Hematopoietic multipotent progenitor cell treated with erythropoietin and hydrocortisone succinate and interleukin-3 and kit ligand, for 6 days (in vitro differentiated cells): ENCODE data around the gene TTC28.

ENCODE experiments used
- DNase-seq: peaks from one replicate; pipeline ENCODE4 v3.0.0-alpha.2; 2015

TTC28 gene

GRCh38 chr22:28346308-28346707 is 333.3 kb downstream of the TTC28 start:
- DNase-seq: no peak

GRCh38 chr22:28344918-28345703 is 334.5 kb downstream of the TTC28 start:
- DNase-seq: no peak

- no peak for DNase-seq
Observed at GRCh38 chr22:28341001-28341400, 338.6 kb downstream of the TTC28 start.

- no peak for DNase-seq
Observed at GRCh38 chr22:28333088-28333487, 346.6 kb downstream of the TTC28 start.

GRCh38 chr22:28332410-28332809 is 347.2 kb downstream of the TTC28 start:
- DNase-seq: no peak

GRCh38 chr22:28331695-28332094 is 347.9 kb downstream of the TTC28 start:
- DNase-seq: no peak

GRCh38 chr22:28329186-28330073 is 350.2 kb downstream of the TTC28 start:
- DNase-seq: peak; percentile 60

GRCh38 chr22:28328756-28329155 is 350.9 kb downstream of the TTC28 start:
- DNase-seq: no peak

- DNase-seq: peak; percentile 72
Observed at GRCh38 chr22:28316014-28316413, 363.6 kb downstream of the TTC28 start.

- no peak for DNase-seq
Observed at GRCh38 chr22:28314959-28315358, 364.7 kb downstream of the TTC28 start.

- no peak for DNase-seq
Observed at GRCh38 chr22:28310299-28310698, 369.3 kb downstream of the TTC28 start.

GRCh38 chr22:28299753-28300152 is 379.9 kb downstream of the TTC28 start:
- no peak for DNase-seq

- no peak for DNase-seq
Observed at GRCh38 chr22:28299309-28299708, 380.3 kb downstream of the TTC28 start.

GRCh38 chr22:28297504-28297903 is 382.1 kb downstream of the TTC28 start:
- DNase-seq: peak; percentile 63

- no peak for DNase-seq
Observed at GRCh38 chr22:28296452-28296851, 383.2 kb downstream of the TTC28 start.

- no peak for DNase-seq
Observed at GRCh38 chr22:28283068-28283654, 396.5 kb downstream of the TTC28 start.

GRCh38 chr22:28282405-28283067 is 397.1 kb downstream of the TTC28 start:
- peak; percentile 11 for DNase-seq

GRCh38 chr22:28279888-28280287 is 399.8 kb downstream of the TTC28 start:
- no peak for DNase-seq

GRCh38 chr22:28269277-28269676 is 410.4 kb downstream of the TTC28 start:
- no peak for DNase-seq

GRCh38 chr22:28268850-28269249 is 410.8 kb downstream of the TTC28 start:
- DNase-seq: no peak

- no peak for DNase-seq
Observed at GRCh38 chr22:28268171-28268570, 411.5 kb downstream of the TTC28 start.

- DNase-seq: no peak
Observed at GRCh38 chr22:28260619-28261018, 419.0 kb downstream of the TTC28 start.

- DNase-seq: no peak
Observed at GRCh38 chr22:28259774-28260312, 419.8 kb downstream of the TTC28 start.
